ENCODE measurements around the gene FBXL19. TPM values are rescaled to one million over a fixed set of nuclear protein-coding genes. Genes with fewer than 3 reads are reported as not detected.

Gene FBXL19
- total RNA-seq, 1 donor from 2014 or later, result 36.4 TPM

DNA sequence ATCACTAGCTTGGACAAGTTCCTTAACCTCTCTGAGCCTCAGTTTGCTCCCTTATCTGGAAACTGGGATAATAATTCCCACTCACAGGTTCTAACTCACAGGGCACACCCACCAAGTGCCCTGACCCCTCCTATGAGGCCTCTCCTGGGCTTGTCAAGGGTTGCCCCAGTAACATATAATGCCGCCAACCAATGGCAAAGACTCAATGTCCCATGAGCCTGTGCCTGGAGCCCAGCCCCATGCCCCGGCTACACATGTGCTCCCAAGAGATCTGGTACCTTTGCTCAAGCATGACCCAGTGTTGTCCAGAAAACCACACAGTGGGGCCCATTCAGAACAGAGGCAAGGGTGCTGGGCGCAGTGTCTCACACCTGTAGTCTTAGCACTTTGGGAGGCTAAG is 8.5 kb upstream of the FBXL19 start:
- Histone ChIP-seq H3K36me3 (ENCODE audit: control insufficient read depth, insufficient read depth, low read length) (no peaks in the 10 kb centered on the region), H3K4me3 (ENCODE audit: low read depth, low read length) (no peak overlapping the region), H3K27me3 (ENCODE audit: control insufficient read depth, insufficient read depth, low read length) (no peaks in the 10 kb centered on the region)
- no peak for DNase-seq (ENCODE audit: low read depth)
- no peak for TF ChIP-seq CTCF (IDR thresholded peaks at IDR 0.05; ENCODE audit: insufficient read depth, low read length, poor library complexity, severe bottlenecking)

DNA sequence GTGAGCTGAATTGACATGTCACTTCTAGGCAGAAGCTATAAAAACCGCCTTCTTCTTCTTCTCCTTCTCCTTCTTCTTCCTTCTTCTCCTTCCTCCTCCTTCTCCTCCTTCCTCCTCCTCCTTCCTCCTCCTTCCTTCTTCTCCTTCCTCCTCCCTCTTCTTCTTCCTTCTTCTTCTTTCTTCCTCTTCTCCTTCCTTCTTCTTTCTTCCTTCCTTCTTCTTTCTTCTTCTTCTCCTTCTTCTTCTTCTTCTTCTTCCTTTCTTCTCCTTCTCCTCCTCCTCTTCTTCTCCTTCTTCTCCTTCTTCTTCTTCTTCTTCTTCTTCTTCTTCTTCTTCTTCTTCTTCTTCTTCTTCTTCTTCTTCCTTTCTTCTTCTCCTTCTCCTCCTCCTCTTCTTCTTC is 4.8 kb upstream of the FBXL19 start:
- DNase-seq (ENCODE audit: low read depth), result no peak
- Histone ChIP-seq H3K36me3 (ENCODE audit: control insufficient read depth, insufficient read depth, low read length) (no peaks in the 10 kb centered on the region), H3K4me3 (ENCODE audit: low read depth, low read length) (no peak overlapping the region), H3K27me3 (ENCODE audit: control insufficient read depth, insufficient read depth, low read length) (no peaks in the 10 kb centered on the region)
- TF ChIP-seq CTCF (IDR thresholded peaks at IDR 0.05; ENCODE audit: insufficient read depth, low read length, poor library complexity, severe bottlenecking), result no peak

- H3K27me3 ChIP-seq (ENCODE audit: control insufficient read depth, insufficient read depth, low read length), result no peaks in the 10 kb centered on the region
- H3K4me3 ChIP-seq (ENCODE audit: low read depth, low read length), result no peak overlapping the region
- no peak for TF ChIP-seq CTCF (IDR thresholded peaks at IDR 0.05; ENCODE audit: insufficient read depth, low read length, poor library complexity, severe bottlenecking)
- DNase-seq (ENCODE audit: low read depth), result no peak
- H3K36me3 ChIP-seq (ENCODE audit: control insufficient read depth, insufficient read depth, low read length), result no peaks in the 10 kb centered on the region
Observed at GRCh38 chr16:30920891-30921290, 2.5 kb upstream of the FBXL19 start.

GRCh38 chr16:30921459-30921747 is 2.0 kb upstream of the FBXL19 start:
- Histone ChIP-seq H3K27me3 (ENCODE audit: control insufficient read depth, insufficient read depth, low read length) (no peaks in the 10 kb centered on the region), H3K4me3 (ENCODE audit: low read depth, low read length) (no peak overlapping the region), H3K36me3 (ENCODE audit: control insufficient read depth, insufficient read depth, low read length) (no peaks in the 10 kb centered on the region)
- DNase-seq (ENCODE audit: low read depth), result no peak
- TF ChIP-seq CTCF (IDR thresholded peaks at IDR 0.05; ENCODE audit: insufficient read depth, low read length, poor library complexity, severe bottlenecking), result no peak

- DNase-seq (ENCODE audit: low read depth), result peak; percentile 67
- H3K4me3 ChIP-seq (ENCODE audit: low read depth, low read length), result peak overlapping the region; percentile 48
- H3K27me3 ChIP-seq (ENCODE audit: control insufficient read depth, insufficient read depth, low read length), result no peaks in the 10 kb centered on the region
- no peaks in the 10 kb centered on the region for H3K36me3 ChIP-seq (ENCODE audit: control insufficient read depth, insufficient read depth, low read length)
- TF ChIP-seq CTCF (IDR thresholded peaks at IDR 0.05; ENCODE audit: insufficient read depth, low read length, poor library complexity, severe bottlenecking), result peak; percentile 91
Observed at GRCh38 chr16:30921748-30922419, 1.5 kb upstream of the FBXL19 start.

DNA sequence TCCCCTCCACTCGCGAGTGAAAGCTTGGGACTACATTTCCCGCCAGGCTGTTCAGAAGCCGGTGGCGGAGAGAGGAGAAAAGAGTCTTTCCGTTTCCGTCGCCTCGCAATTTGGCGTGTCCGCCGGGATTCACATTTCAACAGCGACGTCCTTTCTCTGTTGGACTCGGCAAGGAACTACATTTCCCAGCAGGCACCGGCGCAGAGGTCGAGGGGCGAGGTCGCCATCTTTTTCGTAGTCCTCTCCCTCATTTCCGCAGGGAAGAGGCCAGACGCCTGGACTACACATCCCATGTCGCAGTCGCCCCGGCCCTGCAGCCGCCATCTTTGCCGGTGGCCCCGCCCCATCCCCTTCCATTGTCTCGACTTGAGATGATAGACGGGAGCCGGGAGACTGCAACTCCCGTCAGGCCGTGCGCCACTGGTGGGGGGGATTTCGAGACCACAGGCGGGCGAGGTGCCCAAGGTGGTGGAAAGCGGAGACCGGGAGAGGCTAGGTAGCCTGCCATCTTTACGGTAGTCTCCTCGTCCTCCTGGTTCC is 882 bp upstream of the FBXL19 start:
- Histone ChIP-seq H3K27me3 (ENCODE audit: control insufficient read depth, insufficient read depth, low read length) (no peaks in the 10 kb centered on the region), H3K36me3 (ENCODE audit: control insufficient read depth, insufficient read depth, low read length) (no peaks in the 10 kb centered on the region), H3K4me3 (ENCODE audit: low read depth, low read length) (peak overlapping the region; percentile 58)
- DNase-seq (ENCODE audit: low read depth), result peak; percentile 97
- TF ChIP-seq CTCF (IDR thresholded peaks at IDR 0.05; ENCODE audit: insufficient read depth, low read length, poor library complexity, severe bottlenecking), result no peak
